ENCODE measurements around the gene SFR1.

GRCh38 chr10:104099941-104100340 lies 22.0 kb upstream of the SFR1 start:
- TF ChIP-seq POLR2A (IDR thresholded peaks at IDR 0.05) (no peak), CTCF (IDR thresholded peaks at IDR 0.05) (no peak)
